HCT116 (cell line): ENCODE results near the gene ZFPL1. TPM values are rescaled to one million over a fixed set of nuclear protein-coding genes. Genes with fewer than 3 reads are reported as not detected.

ENCODE experiments used
- ATAC-seq: fragments of 200-7000 bp; cut with Tn5 transposase; 2 replicates; pipeline ENCODE4 v1.9.1; 2020; ENCODE audit warnings: mild to moderate bottlenecking, moderate library complexity
- BruUV-seq: library from RNA; stranded (reverse); fragments of 400-500 nt; replicated peaks from 2 replicates; lab custom pipeline; 2021; lab: Mats Ljungman, UMichigan
- CTCF ChIA-PET: fragments of 300-600 bp; sonication (Branson Sonifier 250); formaldehyde crosslinking; loops from one replicate; lab custom pipeline; 2021; ENCODE audit warnings: antibody characterized with exemption; lab: Charles Lee
- POLR2A ChIA-PET: fragments of 300-600, 350-600 bp; sonication (Branson Sonifier 250); formaldehyde crosslinking; loops from one replicate; lab custom pipeline; 2021; ENCODE audit warnings: antibody characterized with exemption; lab: Charles Lee
- RAD21 ChIA-PET, 2 experiments: fragments of 300-600 bp; sonication (Branson Sonifier 250); formaldehyde crosslinking; loops; one replicate each; lab custom pipeline; 2023; ENCODE audit warnings: low total read pairs in 2 of 2; ENCODE audit not compliant: uncharacterized antibody in 2 of 2, unreplicated experiment in 2 of 2, low non-redundant PET in 1 of 2; lab: Charles Lee
- DNase-seq: peaks from one replicate; pipeline ENCODE4 v3.0.0-alpha.2; 2010; ENCODE audit warnings: low read depth, low spot score
- H2AFZ ChIP-seq: fragments of 200-600 bp; shearing (Covaris generic), sonication (generic); 2 replicates; pipeline ENCODE4 v1.6.1; 2017; ENCODE audit warnings: low read depth, mixed run types, mixed read lengths, antibody characterized with exemption, low read length; ENCODE audit not compliant: poor library complexity, severe bottlenecking
- H3K27ac ChIP-seq: 2 replicates; pipeline ENCODE4 v1.5.1; 2012; ENCODE audit warnings: low read depth, low read length
- H3K27me3 ChIP-seq: fragments of 200-600 bp; sonication (generic); 2 replicates; pipeline ENCODE4 v1.6.1; 2016; ENCODE audit warnings: mixed run types, low read length, mixed read lengths; ENCODE audit not compliant: insufficient read depth
- H3K36me3 ChIP-seq, 2 experiments: fragments of 200-500 bp in 1 of 2; fragments of 200-600 bp in 1 of 2; sonication (Bioruptor generic) in 1 of 2; sonication (generic) in 1 of 2; 2 replicates each; pipeline versions ENCODE4 v1.5.1 to v1.6.1; 2014 to 2016; ENCODE audit warnings: low read length in 2 of 2, inconsistent platforms in 1 of 2, mixed read lengths in 1 of 2, mixed run types in 1 of 2; ENCODE audit not compliant: insufficient read depth in 2 of 2, control insufficient read depth in 1 of 2
- H3K4me1 ChIP-seq, 2 experiments: fragments of 200-600 bp in 1 of 2; sonication (generic) in 1 of 2; 2 replicates each; pipeline versions ENCODE4 v1.5.1 to v1.6.1; 2012 to 2017; ENCODE audit warnings: low read length in 2 of 2, inconsistent platforms in 1 of 2, mild to moderate bottlenecking in 1 of 2, mixed read lengths in 1 of 2, mixed run types in 1 of 2, moderate library complexity in 1 of 2; ENCODE audit not compliant: insufficient read depth in 2 of 2, control insufficient read depth in 1 of 2
- H3K4me2 ChIP-seq: fragments of 200-600 bp; sonication (generic); 2 replicates; pipeline ENCODE4 v1.6.1; 2017; ENCODE audit warnings: mixed run types, low read length, mixed read lengths
- H3K4me3 ChIP-seq, 2 experiments: fragments of 200-600 bp in 1 of 2; sonication (generic) in 1 of 2; replicated peaks in 1 of 2; 2 replicates each; pipeline ENCODE4 v1.5.1; 2011 to 2016; ENCODE audit warnings: low read length in 2 of 2, control low read depth in 1 of 2, low read depth in 1 of 2, mild to moderate bottlenecking in 1 of 2, mixed read lengths in 1 of 2, mixed run types in 1 of 2
- H3K79me2 ChIP-seq: fragments of 200-600 bp; sonication (generic); 2 replicates; pipeline ENCODE4 v1.6.1; 2017; ENCODE audit warnings: mild to moderate bottlenecking, mixed run types, low read length, moderate library complexity, mixed read lengths; ENCODE audit not compliant: insufficient read depth
- H3K9ac ChIP-seq: fragments of 200-600 bp; sonication (generic); 2 replicates; pipeline ENCODE4 v1.6.1; 2016; ENCODE audit warnings: low read length, mixed read lengths
- H3K9me2 ChIP-seq: fragments of 200-600 bp; sonication (generic), shearing (Covaris generic); 2 replicates; pipeline ENCODE4 v1.6.1; 2017; ENCODE audit warnings: mixed run types, mild to moderate bottlenecking, moderate library complexity; ENCODE audit not compliant: insufficient read depth
- H3K9me3 ChIP-seq, 2 experiments: fragments of 200-500 bp in 1 of 2; fragments of 200-600 bp in 1 of 2; sonication (Bioruptor generic) in 1 of 2; sonication (generic) in 1 of 2; 2 replicates each; pipeline ENCODE4 v1.6.1; 2014 to 2017; ENCODE audit warnings: low read length in 2 of 2, mixed read lengths in 2 of 2, inconsistent platforms in 1 of 2, low read depth in 1 of 2, mild to moderate bottlenecking in 1 of 2, mixed run types in 1 of 2, moderate library complexity in 1 of 2; ENCODE audit not compliant: control insufficient read depth in 1 of 2, insufficient read depth in 1 of 2
- H4K20me1 ChIP-seq: fragments of 200-600 bp; sonication (generic), shearing (Covaris generic); 2 replicates; pipeline ENCODE4 v1.6.1; 2017; ENCODE audit warnings: mixed run types, mild to moderate bottlenecking, moderate library complexity; ENCODE audit not compliant: insufficient read depth
- ATF3 ChIP-seq: IDR thresholded peaks from 2 replicates; pipeline ENCODE4 v1.6.1; 2012
- CBX3 ChIP-seq: IDR thresholded peaks from 2 replicates; pipeline ENCODE4 v1.6.1; 2012; ENCODE audit warnings: low read depth
- CEBPB ChIP-seq: IDR thresholded peaks from 2 replicates; pipeline ENCODE4 v1.6.1; 2012; ENCODE audit warnings: low read depth
- CTCF ChIP-seq, 3 experiments: fragments of 200-600 bp in 1 of 3; sonication (generic) in 1 of 3; IDR thresholded peaks in 2 of 3; conservative IDR thresholded peaks in 1 of 3; 2 replicates each; pipeline ENCODE4 v1.5.1; 2012 to 2017; ENCODE audit warnings: low read depth in 2 of 3, low read length in 2 of 3, antibody characterized with exemption in 1 of 3, borderline replicate concordance in 1 of 3, control low read depth in 1 of 3, mild to moderate bottlenecking in 1 of 3, mixed read lengths in 1 of 3, mixed run types in 1 of 3, moderate library complexity in 1 of 3; ENCODE audit not compliant: insufficient read depth in 1 of 3
- ELF1 ChIP-seq: IDR thresholded peaks from 2 replicates; pipeline ENCODE4 v1.6.1; 2012; ENCODE audit warnings: low read depth, borderline replicate concordance
- EZH2 ChIP-seq: fragments of 200-600 bp; sonication (generic); IDR thresholded peaks from 2 replicates; pipeline ENCODE4 v1.6.1; 2017; ENCODE audit warnings: antibody characterized with exemption, mixed run types
- EZH2phosphoT487 ChIP-seq: fragments of 200-600 bp; IDR thresholded peaks from 2 replicates; pipeline ENCODE4 v1.6.1; 2018; ENCODE audit warnings: antibody characterized with exemption, borderline replicate concordance
- MAX ChIP-seq: IDR thresholded peaks from 2 replicates; pipeline ENCODE4 v1.6.1; 2012
- POLR2AphosphoS5 ChIP-seq: IDR thresholded peaks from 2 replicates; pipeline ENCODE4 v1.6.1; 2011; ENCODE audit warnings: mild to moderate bottlenecking, low read depth, low read length, moderate library complexity
- RAD21 ChIP-seq: IDR thresholded peaks from 2 replicates; pipeline ENCODE4 v1.6.1; 2012; ENCODE audit warnings: low read depth, mild to moderate bottlenecking
- SIN3A ChIP-seq: IDR thresholded peaks from 2 replicates; pipeline ENCODE4 v1.6.1; 2012; ENCODE audit warnings: low read depth
- SP1 ChIP-seq: IDR thresholded peaks from 2 replicates; pipeline ENCODE4 v1.6.1; 2012; ENCODE audit warnings: low read depth
- SRF ChIP-seq: IDR thresholded peaks from 2 replicates; pipeline ENCODE4 v1.6.1; 2012; ENCODE audit warnings: low read depth
- TCF7L2 ChIP-seq: IDR thresholded peaks from 2 replicates; pipeline ENCODE4 v1.7.0; 2011; ENCODE audit warnings: borderline replicate concordance, inconsistent platforms; ENCODE audit not compliant: insufficient read depth, insufficient read length; ENCODE audit errors: extremely low read depth
- YY1 ChIP-seq: IDR thresholded peaks from 2 replicates; pipeline ENCODE4 v1.6.1; 2011; ENCODE audit warnings: low read length, low read depth, moderate library complexity, mild to moderate bottlenecking; ENCODE audit not compliant: insufficient replicate concordance; ENCODE audit errors: extremely low read depth
- ZBTB33 ChIP-seq: IDR thresholded peaks from 2 replicates; pipeline ENCODE4 v1.6.1; 2011; ENCODE audit warnings: mild to moderate bottlenecking, low read length, moderate library complexity; ENCODE audit not compliant: insufficient replicate concordance; ENCODE audit errors: extremely low read depth
- intact Hi-C: fragments of 100-400 bp; cut with micrococcal nuclease; formaldehyde crosslinking; loops from 2 replicates; pipeline ENCODE4 v1.10.0; 2022
- total RNA-seq: library from RNA; stranded (reverse); gene quantifications from one replicate; pipeline ENCODE4 v1.2.1, GENCODE V29; 2021; ENCODE audit not compliant: unreplicated experiment

The ZFPL1 gene
- total RNA-seq, 1 experiment from 2014 or later = 35.3 TPM

- TF ChIP-seq SIN3A (no peak), SRF (no peak), TCF7L2 (no peak)
- CTCF ChIA-PET = no interaction called here
- H3K9ac ChIP-seq = no peak overlapping the region
Measured at GRCh38 chr11:65045061-65045460, 39.0 kb upstream of the ZFPL1 start.

DNA sequence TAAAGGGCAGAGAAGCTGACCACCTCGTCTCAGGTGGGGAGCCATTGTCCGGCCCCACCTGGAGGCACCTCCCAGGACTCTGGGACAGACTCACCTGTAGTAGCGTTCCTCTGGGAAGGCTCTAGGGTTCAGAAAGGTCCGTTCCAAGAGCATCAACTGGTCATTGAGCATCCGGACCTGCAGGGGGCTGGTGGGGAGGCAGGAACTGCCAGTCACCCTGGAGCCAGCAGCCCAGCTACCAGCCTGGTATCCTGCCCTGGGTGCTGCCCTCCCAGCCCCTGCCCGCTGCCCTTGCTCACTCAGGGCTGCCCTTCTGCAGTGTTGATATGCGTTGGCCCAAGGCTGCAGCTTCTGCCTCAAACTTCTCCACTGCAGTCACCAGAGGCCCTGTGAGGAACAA, 38.3 kb upstream of the ZFPL1 start:
- peaks cover 25% of the 10 kb centered on the region for H3K79me2 ChIP-seq
- no peak overlapping the region for H3K4me3 ChIP-seq
- no peaks in the 10 kb centered on the region for H3K9me2 ChIP-seq
- H3K27me3 ChIP-seq = no peaks in the 10 kb centered on the region
- ChIA-PET RAD21 (no interaction called here), POLR2A (interaction anchor here (0.7 to 1.0 kb wide), 2 partner anchors 9 to 377 kb away, joined by 3 read pairs; partner anchors contain the start of gene NEAT1), CTCF (no interaction called here)
- no peak overlapping the region for H2AFZ ChIP-seq
- ATAC-seq (no peak), DNase-seq (no peak)
- H3K9ac ChIP-seq = no peak overlapping the region
- H3K4me2 ChIP-seq = no peak overlapping the region
- H3K36me3 ChIP-seq = peaks cover 2 to 8% of the 10 kb centered on the region in 2 experiments; a peak in 2 of 4 replicates
- H3K4me1 ChIP-seq = peaks cover 15 to 28% of the 10 kb centered on the region in 2 experiments
- no TSS peak for BruUV-seq
- no peaks in the 10 kb centered on the region for H3K9me3 ChIP-seq
- intact Hi-C loops = no loop called here
- H3K27ac ChIP-seq = no peak overlapping the region
- H4K20me1 ChIP-seq = no peaks in the 10 kb centered on the region
- TF ChIP-seq EZH2phosphoT487 = no peak
- TF ChIP-seq CEBPB = no peak
- TF ChIP-seq EZH2 = no peak
- no peak for TF ChIP-seq ELF1
- no peak for TF ChIP-seq ZBTB33
- no peak for TF ChIP-seq MAX
- no peak for TF ChIP-seq RAD21
- no peak for TF ChIP-seq ATF3
- no peak for TF ChIP-seq CTCF (IDR thresholded peaks at IDR 0.05 in 2 of 3, conservative IDR thresholded peaks at IDR 0.05 in 1 of 3; ENCODE audit: borderline replicate concordance in 1 of 3, insufficient read depth in 1 of 3, low read depth in 2 of 3, low read length in 2 of 3)
- TF ChIP-seq CBX3 = no peak
- TF ChIP-seq SP1 = no peak
- no peak for TF ChIP-seq YY1
- TF ChIP-seq POLR2AphosphoS5 = no peak

More at GRCh38 chr11:65045061-65045460, 39.0 kb upstream of the ZFPL1 start:
- no peak for ATAC-seq
- intact Hi-C loops = no loop called here
- H3K4me3 ChIP-seq = no peak overlapping the region
- H3K36me3 ChIP-seq = peaks cover 2 to 8% of the 10 kb centered on the region in 2 experiments; a peak in 2 of 4 replicates
- H2AFZ ChIP-seq = no peak overlapping the region
- H4K20me1 ChIP-seq = no peaks in the 10 kb centered on the region
- no TSS peak for BruUV-seq
- POLR2A ChIA-PET = interaction anchor here (1.0 kb wide), 1 partner anchor 378 kb away, joined by 3 read pairs; the partner anchor contains the start of gene NEAT1
- H3K27me3 ChIP-seq = no peaks in the 10 kb centered on the region
- H3K27ac ChIP-seq = no peak overlapping the region
- no peak for DNase-seq
- H3K4me1 ChIP-seq = peaks cover 21 to 34% of the 10 kb centered on the region in 2 experiments
- H3K9me2 ChIP-seq = no peaks in the 10 kb centered on the region
- RAD21 ChIA-PET = no interaction called here
- H3K4me2 ChIP-seq = no peak overlapping the region
- H3K9me3 ChIP-seq = no peaks in the 10 kb centered on the region
- H3K79me2 ChIP-seq = peaks cover 25% of the 10 kb centered on the region
